ENCODE results near the gene PRRT2. TPM values are rescaled to one million over a fixed set of nuclear protein-coding genes. Genes with fewer than 3 reads are reported as not detected.
"Not testable (repeated sequence)": the region's sequence is repeated elsewhere in the genome, so short reads cannot be mapped to it uniquely, and the experiment has no call there.

The PRRT2 gene
- total RNA-seq, 2 donors from 2014 or later: 5.0 to 5.4 TPM

DNA sequence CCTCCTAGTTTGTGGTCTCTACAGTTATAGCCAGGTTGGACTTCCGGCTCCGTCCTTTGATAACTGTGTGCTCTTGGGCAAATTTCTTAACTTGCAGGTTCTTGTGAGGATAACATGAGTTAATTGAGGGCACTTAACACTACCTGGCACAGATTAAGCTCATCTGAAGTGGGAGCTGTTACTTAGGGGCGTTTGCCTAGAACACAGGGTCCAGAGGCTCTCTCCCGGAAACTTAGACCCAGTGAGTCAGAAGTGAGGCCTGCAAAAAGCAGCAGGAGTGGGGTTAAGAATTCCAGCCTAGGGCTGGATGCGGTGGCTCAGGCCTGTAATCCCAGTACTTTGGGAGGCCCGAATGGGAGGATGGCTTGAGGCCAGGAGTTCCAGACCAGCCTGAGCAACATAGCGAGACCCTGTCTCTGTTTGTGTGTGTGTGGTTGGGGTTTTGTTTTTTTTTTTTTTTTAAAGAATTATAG is 9.7 kb downstream of the PRRT2 start:
- no peak for DNase-seq (ENCODE audit: low spot score)
- intact Hi-C loops (cut with DNase I): loop anchor here in 1 of 2 donors (5.0 kb wide), 1 partner anchor 181 kb away; no protein-coding TSS in a partner anchor

DNA sequence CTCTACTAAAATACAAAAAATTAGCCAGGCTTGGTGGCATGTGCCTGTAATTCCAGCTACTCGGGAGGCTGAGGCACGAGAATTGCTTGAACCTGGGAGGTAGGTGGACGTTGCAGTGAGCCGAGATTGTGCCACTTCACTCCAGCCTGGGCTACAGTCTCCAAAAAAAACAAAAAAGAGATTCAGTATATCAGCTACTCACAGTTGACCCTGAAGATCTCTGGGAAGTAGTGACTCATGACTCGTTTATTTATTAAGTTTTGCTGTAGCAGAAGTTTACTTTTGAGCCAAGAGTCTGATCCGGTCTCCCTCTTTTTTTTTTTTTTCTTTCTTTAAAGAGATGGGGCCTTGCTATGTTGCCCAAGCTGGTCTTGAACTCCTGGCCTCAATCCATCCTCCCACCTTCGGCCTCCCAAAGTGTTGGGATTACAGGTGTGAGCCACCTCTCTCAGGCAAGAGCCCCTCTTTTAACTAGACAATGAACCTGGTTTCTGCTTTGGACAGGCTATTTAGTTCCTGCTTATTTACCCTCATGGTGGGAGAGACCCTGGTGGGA is 12.7 kb downstream of the PRRT2 start:
- DNase-seq (ENCODE audit: low spot score): no peak
- intact Hi-C loops (cut with DNase I): loop anchor here in 1 of 2 donors (5.0 kb wide), 1 partner anchor 178 kb away; no protein-coding TSS in a partner anchor

DNA sequence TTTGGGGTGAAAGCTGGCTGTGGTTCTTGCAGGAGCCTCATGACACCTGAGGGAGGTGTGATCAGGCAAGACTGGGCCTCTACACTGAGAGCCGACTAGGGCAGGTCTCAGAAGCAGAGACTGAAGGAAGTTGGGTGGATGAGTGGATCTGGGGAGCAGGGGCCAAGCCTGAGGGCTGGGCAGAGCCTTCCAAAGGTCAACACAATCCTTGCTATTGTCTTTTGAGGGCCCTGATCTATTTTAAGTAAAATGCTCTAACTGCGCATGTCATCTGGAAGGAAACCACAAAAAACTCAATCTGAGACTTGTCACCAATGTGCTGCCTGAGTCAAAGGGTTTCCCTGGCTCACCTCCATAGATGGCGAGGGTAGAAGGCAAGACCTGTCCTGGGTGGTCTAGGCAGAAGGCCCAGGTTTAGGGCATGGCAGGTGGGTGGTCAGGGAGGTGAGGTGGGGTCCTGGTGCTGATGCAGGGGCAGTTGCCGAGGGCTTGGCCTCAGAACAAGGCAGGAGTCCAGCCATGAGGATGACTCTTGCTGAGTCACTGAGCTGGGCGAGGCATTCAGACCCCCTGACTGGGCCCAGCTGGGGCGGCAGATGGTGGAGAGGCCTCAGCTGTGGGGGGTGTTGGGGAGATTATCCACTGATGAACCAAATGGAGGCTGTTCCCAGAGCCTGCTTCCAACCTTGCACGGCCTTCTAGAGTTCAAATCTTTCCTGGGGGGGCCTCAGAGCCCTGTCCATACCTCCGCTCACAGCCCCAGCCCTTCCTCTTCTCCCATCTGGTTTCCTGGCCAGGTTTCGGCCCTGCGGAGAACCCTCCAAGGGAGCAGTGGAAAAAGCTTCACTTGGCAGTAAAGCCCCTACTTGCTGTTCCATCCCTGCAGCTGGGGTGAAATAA is 13.4 kb downstream of the PRRT2 start:
- DNase-seq (ENCODE audit: low spot score): peak; percentile 90
- intact Hi-C loops (cut with DNase I): no loop called here

DNA sequence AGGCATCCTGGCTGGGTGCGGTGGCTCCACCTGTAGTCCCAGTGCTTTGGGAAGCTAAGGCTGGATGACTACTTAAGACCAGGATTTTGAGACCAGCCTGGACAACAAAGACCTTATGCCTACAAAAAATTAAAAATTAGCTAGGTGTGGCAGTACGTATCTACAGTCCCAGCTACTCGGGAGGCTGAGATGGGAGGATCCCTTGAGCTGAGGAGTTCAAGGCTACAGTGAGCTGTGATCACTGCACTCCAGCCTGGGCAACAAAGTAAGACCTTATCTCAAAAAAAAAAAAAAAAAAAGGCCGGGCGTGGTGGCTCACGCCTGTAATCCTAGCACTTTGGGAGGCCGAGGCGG is 14.3 kb downstream of the PRRT2 start:
- no peak for DNase-seq (ENCODE audit: low spot score)
- intact Hi-C loops (cut with DNase I): no loop called here

DNA sequence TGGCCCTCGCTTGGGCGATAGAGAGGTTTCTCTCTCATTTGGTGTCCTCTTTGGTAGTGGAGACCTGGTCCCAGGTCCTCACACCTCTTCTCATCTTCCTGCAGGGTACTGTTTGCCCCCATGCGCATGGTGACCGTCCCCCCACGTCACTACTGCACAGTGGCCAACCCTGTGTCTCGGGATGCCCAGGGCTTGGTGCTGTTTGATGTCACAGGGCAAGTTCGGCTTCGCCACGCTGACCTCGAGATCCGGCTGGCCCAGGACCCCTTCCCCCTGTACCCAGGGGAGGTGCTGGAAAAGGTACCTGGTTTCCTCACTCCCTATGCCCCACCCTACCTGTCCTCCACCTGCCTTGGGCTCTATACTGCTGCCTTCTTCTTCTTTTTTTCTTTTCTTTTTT is 18.8 kb downstream of the PRRT2 start:
- DNase-seq (ENCODE audit: low spot score): no peak
- intact Hi-C loops (cut with DNase I): no loop called here

DNA sequence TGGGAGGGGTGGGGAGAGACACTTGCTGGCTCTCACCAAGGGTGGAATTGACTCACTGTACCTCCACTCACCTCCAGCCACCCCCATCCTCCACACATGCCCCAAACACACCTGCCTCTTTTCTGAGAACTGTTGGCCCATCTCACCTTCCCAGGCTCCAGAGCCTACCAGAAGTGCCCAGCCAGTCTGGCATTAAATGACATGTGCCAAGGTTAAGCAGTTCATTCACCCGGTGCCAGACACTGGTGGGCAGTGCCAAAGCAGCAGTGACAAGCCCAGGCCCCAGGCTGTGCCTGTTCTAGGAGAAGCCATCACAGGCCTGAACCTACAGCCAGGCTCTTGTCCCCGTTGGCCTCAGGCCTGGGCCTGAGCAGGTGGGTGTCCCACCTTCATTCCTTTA is 19.5 kb downstream of the PRRT2 start:
- intact Hi-C loops (cut with DNase I): no loop called here
- no peak for DNase-seq (ENCODE audit: low spot score)

DNA sequence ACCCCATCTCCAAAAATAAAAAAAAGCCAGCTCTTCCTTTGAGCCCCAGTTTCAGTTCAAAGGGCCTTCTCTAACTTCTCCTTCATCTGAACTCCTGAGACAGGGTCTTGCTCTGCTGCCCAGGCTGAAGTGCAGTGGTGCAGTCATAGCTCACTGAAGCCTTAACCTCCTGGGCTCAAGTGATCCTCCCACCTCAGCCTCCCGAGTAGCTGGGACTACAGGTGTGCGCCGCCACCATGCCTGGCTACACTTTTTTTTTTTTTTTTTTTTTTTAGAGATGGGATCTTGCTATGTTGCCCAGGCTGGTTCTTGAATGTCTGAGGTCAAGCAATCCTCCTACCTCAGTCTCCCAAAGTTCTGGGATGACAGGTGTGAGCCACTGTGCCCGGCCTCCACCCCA is 21.2 kb downstream of the PRRT2 start:
- intact Hi-C loops (cut with DNase I); DNase-seq (ENCODE audit: low spot score): not testable (repeated sequence)

DNA sequence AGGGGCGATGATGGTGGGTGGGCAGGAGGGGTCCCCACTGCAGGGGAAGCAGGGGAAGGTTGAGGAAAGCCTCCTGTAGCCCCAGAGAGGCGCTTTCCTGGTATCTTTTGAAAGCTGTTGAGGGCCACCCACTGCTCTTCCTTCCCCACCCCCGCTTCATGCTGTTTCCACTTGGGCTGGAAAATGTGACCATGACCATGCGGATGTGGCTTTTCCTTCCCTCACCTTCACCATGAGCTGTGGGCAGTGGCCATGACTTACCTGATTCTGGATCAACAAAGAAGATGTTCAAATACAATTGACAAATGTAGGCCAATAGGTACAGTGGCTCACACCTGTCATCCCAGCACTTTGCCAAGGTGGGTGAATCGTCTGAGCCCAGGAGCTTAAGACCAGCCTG is 22.1 kb downstream of the PRRT2 start:
- intact Hi-C loops (cut with DNase I): no loop called here
- DNase-seq (ENCODE audit: low spot score): no peak

DNA sequence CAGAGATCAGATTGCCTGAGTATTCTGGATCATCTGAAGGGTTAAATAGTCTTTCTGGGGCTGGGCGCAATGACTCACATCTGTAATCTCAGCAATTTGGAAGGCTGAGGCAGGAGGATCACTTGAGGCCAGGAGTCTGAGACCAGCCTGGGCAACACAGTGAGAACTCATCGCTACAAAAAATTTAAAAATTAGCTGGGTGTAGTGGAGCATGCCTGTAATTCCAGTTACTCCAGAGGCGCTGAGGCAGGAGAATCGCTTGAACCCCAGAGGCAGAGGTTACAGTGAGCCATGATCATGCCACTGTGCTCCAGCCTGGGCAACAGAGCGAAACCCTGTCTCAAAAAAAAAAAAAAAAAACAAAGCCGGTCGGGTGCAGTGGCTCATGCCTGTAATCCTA is 23.9 kb downstream of the PRRT2 start:
- DNase-seq (ENCODE audit: low spot score): no peak
- intact Hi-C loops (cut with DNase I): no loop called here

DNA sequence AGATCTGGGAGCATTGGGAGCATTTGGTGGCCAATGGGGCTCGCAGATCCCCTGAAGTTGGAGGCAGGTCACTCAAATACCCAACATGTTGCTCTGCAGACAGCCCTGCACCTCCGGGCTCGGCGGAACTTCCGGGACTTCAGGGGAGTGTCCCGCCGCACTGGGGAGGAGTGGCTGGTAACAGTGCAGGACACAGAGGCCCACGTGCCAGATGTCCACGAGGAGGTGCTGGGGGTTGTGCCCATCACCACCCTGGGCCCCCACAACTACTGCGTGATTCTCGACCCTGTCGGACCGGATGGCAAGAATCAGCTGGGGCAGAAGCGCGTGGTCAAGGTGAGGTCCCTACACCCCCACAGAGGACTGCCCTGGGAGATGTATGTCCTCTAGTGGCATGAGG is 24.6 kb downstream of the PRRT2 start:
- intact Hi-C loops (cut with DNase I): no loop called here
- DNase-seq (ENCODE audit: low spot score): no peak

DNA sequence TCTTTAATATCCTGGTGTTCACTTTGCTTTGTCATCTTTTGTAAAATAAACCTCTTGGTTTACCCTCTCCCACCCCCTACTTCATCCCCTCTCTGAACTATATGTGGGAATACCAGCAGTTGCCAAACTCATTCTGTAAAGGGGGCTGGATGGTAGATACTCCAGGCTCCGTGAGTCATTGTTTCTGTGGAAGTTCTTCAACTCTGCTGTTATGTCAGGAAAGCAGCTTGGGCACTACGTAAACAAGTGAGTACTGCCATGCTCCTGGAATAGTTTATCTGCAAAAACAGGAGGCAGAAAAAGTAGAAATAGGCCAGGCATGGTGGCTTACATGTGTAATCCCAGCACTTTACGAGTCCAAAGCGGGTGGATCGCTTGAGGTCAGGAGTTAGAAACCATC is 25.8 kb downstream of the PRRT2 start:
- DNase-seq (ENCODE audit: low spot score): no peak
- intact Hi-C loops (cut with DNase I): no loop called here

DNA sequence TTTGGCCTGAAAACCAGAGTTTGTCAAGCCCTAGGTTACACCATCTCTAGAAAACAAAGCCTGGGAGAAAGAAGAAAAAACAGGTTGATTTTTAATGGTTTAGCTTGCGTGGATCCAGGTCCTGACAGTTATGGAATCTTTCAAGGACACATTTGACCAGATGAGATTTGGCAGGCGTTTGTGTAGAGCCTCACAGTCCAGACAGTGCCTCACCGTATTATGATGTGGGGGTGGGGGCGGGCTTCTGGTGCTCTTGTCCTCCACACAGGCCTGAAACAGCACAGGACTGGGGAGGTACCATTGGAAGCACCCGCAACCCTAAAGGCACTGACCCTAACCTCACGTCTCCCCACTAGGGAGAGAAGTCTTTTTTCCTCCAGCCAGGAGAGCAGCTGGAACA is 27.8 kb downstream of the PRRT2 start:
- no peak for DNase-seq (ENCODE audit: low spot score)
- intact Hi-C loops (cut with DNase I): loop anchor here in 1 of 2 donors (10.0 kb wide), 1 partner anchor 135 kb away; no protein-coding TSS in a partner anchor

DNA sequence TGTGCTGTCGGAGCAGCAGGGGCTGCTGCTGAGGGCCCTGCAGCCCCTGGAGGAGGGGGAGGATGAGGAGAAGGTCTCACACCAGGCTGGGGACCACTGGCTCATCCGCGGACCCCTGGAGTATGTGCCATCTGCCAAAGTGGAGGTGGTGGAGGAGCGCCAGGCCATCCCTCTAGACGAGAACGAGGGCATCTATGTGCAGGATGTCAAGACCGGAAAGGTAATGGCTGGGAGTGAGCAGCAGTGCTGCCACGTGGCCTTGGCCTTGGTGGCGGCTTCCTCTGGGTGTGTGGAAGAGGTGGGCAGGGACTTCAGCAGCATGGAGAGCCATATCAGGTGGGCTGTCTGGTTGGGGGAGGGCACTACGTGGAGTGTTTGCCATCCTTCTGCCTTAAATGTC is 28.2 kb downstream of the PRRT2 start:
- DNase-seq (ENCODE audit: low spot score): no peak
- intact Hi-C loops (cut with DNase I): loop anchor here in 1 of 2 donors (10.0 kb wide), 1 partner anchor 135 kb away; no protein-coding TSS in a partner anchor

DNA sequence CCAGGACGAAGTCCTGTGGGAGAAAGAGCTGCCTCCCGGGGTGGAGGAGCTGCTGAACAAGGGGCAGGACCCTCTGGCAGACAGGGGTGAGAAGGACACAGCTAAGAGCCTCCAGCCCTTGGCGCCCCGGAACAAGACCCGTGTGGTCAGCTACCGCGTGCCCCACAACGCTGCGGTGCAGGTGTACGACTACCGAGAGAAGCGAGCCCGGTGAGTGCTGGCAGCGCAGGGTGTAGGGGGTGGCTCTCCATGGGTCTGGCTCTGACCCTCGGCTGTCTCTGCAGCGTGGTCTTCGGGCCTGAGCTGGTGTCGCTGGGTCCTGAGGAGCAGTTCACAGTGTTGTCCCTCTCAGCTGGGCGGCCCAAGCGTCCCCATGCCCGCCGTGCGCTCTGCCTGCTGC is 29.6 kb downstream of the PRRT2 start:
- intact Hi-C loops (cut with DNase I): loop anchor here in 1 of 2 donors (2.0 to 10.0 kb wide), 2 partner anchors 13 to 137 kb away; no protein-coding TSS in a partner anchor
- DNase-seq (ENCODE audit: low spot score): no peak

DNA sequence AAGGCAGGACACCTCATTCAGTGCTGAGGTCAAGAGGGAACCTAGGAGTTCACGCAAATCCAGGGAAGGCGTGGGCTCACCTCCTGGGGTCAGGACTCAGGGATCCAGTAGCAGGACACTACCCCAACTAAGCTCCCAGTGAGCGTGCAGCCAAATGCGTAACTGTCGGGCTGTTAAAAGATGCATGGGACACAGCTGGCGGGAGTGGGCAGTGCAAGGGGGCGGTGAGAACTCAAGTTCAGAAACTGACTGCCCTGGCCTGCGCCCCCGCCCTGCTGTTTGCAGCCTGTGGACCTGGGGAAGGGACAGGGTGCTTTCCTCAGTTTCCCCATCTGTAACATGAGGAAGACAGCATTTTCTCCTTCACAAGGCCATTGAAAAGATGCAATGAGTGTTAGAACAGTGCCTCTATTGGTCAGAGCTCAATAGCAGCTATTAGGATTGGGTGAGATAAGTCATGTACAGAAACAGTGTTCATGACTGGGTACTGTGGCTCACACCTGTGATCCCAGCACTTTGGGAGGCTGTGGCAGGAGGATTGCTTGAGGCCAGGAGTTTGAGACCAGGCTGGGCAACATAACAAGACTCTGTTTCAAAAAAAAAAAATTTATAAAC is 30.8 kb downstream of the PRRT2 start:
- intact Hi-C loops (cut with DNase I): loop anchor here in 1 of 2 donors (2.0 to 10.0 kb wide), 2 partner anchors 14 to 138 kb away; no protein-coding TSS in a partner anchor

DNA sequence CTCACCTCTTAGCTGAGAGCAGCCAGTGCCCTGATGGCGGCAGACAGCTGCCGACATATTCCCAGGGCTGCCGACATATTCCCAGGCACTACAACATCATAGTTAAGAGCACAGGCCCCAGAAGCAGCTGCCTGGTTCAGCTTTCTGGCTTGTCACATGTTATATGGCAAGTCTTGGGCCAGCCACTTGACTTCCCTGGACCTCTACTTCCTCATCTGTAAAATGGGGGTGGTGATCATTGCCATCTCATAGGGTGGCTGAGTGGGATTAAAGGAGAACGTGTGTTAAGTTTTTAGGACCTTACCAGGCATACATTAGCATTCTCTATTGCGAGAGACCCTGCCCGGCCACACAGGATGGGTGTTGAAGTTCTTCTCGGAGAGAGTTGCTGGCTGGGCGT is 31.9 kb downstream of the PRRT2 start:
- no peak for DNase-seq (ENCODE audit: low spot score)
- intact Hi-C loops (cut with DNase I): loop anchor here in 1 of 2 donors (2.0 to 10.0 kb wide), 2 partner anchors 15 to 139 kb away; no protein-coding TSS in a partner anchor

More for the DNA sequence above, 30.8 kb downstream of the PRRT2 start:
- DNase-seq (ENCODE audit: low spot score): no peak

DNA sequence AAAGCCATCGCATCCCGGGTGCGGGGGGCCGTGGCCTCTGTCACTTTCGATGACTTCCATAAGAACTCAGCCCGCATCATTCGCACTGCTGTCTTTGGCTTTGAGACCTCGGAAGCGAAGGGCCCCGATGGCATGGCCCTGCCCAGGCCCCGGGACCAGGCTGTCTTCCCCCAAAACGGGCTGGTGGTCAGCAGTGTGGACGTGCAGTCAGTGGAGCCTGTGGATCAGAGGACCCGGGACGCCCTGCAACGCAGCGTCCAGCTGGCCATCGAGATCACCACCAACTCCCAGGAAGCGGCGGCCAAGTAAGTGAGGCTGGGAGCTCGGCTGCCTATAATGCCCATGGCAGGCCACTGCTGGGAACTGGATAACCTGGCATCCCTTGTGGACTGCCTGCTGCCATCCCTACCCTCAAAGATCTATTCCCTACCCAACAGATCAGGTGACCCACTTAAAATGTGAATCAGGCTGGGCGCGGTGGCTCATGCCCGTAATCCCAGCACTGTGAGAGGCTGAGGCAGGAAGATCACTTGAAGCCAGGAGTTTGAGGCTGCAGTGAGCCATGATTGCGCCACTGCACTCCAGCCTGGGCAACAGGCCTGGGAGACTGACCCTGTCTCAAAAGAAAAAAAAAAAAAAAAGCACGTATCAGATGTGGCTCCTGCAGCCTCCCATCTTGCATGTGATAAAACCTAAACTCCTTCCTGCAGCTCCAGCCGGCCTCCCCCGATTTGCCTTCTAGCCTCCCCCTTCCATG is 32.8 kb downstream of the PRRT2 start:
- no peak for DNase-seq (ENCODE audit: low spot score)
- intact Hi-C loops (cut with DNase I): loop anchor here in 1 of 2 donors (10.0 kb wide), 1 partner anchor 140 kb away; no protein-coding TSS in a partner anchor

DNA sequence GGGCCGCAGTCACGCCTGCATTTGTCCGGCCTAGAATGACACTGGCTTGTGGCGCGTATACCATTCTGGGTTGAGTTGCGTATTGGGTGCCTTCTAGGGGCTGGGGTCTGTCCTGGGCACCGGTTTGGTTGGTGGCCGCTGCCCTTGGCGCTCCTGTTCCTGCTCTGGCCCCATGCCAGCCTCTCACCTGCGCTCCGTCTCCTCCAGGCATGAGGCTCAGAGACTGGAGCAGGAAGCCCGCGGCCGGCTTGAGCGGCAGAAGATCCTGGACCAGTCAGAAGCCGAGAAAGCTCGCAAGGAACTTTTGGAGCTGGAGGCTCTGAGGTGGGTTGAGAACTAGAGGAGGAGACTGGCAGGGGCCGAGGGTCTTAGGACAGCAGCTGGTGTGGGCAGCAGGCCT is 33.7 kb downstream of the PRRT2 start:
- DNase-seq (ENCODE audit: low spot score): no peak
- intact Hi-C loops (cut with DNase I): loop anchor here in 1 of 2 donors (10.0 kb wide), 1 partner anchor 141 kb away; no protein-coding TSS in a partner anchor
